HepG2 (cell line): ENCODE measurements around the gene COLEC12.

Source experiments
- ELF4 ChIP-seq: sonication (generic); formaldehyde crosslinking; IDR thresholded peaks from 2 replicates; pipeline ENCODE4 v1.5.0; 2020; ENCODE audit warnings: missing genetic modification reagents, mild to moderate bottlenecking, moderate library complexity, borderline replicate concordance
- IRF1 ChIP-seq: sonication (generic); formaldehyde crosslinking; IDR thresholded peaks from 2 replicates; pipeline ENCODE4 v1.4.0; 2020; ENCODE audit warnings: low read depth, mild to moderate bottlenecking, missing genetic modification reagents
- KDM5B ChIP-seq: sonication (generic); formaldehyde crosslinking; IDR thresholded peaks from 2 replicates; pipeline ENCODE4 v1.4.0; 2020; ENCODE audit warnings: missing genetic modification reagents, mild to moderate bottlenecking, borderline replicate concordance
- POLR2A ChIP-seq, 2 experiments: IDR thresholded peaks; 2 replicates each; pipeline ENCODE4 v1.6.1; 2011; ENCODE audit warnings: low read depth in 2 of 2, low read length in 2 of 2, mild to moderate bottlenecking in 1 of 2, moderate library complexity in 1 of 2; ENCODE audit not compliant: insufficient read depth in 1 of 2
- POLR2AphosphoS5 ChIP-seq: IDR thresholded peaks from 2 replicates; pipeline ENCODE4 v1.6.1; 2012; ENCODE audit warnings: low read depth, low read length
- SMC3 ChIP-seq: IDR thresholded peaks from 2 replicates; pipeline ENCODE4 v1.6.1; 2011; ENCODE audit warnings: low read length, improper control_type of control experiment
- ZNF740 ChIP-seq: sonication (generic); formaldehyde crosslinking; IDR thresholded peaks from 2 replicates; pipeline ENCODE4 v1.4.0; 2020; ENCODE audit warnings: missing genetic modification reagents
- TF ChIP-seq, protein P1 (sequence below): sonication (generic); formaldehyde crosslinking; IDR thresholded peaks from 2 replicates; pipeline ENCODE4 v1.4.0; 2020; ENCODE audit warnings: missing genetic modification reagents
- TF ChIP-seq, protein P2 (sequence below): sonication (generic); formaldehyde crosslinking; IDR thresholded peaks from 2 replicates; pipeline ENCODE4 v1.5.0; 2020; ENCODE audit warnings: mild to moderate bottlenecking, missing genetic modification reagents, moderate library complexity

- TF ChIP-seq, protein P1, sequence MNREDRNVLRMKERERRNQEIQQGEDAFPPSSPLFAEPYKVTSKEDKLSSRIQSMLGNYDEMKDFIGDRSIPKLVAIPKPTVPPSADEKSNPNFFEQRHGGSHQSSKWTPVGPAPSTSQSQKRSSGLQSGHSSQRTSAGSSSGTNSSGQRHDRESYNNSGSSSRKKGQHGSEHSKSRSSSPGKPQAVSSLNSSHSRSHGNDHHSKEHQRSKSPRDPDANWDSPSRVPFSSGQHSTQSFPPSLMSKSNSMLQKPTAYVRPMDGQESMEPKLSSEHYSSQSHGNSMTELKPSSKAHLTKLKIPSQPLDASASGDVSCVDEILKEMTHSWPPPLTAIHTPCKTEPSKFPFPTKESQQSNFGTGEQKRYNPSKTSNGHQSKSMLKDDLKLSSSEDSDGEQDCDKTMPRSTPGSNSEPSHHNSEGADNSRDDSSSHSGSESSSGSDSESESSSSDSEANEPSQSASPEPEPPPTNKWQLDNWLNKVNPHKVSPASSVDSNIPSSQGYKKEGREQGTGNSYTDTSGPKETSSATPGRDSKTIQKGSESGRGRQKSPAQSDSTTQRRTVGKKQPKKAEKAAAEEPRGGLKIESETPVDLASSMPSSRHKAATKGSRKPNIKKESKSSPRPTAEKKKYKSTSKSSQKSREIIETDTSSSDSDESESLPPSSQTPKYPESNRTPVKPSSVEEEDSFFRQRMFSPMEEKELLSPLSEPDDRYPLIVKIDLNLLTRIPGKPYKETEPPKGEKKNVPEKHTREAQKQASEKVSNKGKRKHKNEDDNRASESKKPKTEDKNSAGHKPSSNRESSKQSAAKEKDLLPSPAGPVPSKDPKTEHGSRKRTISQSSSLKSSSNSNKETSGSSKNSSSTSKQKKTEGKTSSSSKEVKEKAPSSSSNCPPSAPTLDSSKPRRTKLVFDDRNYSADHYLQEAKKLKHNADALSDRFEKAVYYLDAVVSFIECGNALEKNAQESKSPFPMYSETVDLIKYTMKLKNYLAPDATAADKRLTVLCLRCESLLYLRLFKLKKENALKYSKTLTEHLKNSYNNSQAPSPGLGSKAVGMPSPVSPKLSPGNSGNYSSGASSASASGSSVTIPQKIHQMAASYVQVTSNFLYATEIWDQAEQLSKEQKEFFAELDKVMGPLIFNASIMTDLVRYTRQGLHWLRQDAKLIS (CRISPR knock-in tag) = no peak
- TF ChIP-seq, protein P2, sequence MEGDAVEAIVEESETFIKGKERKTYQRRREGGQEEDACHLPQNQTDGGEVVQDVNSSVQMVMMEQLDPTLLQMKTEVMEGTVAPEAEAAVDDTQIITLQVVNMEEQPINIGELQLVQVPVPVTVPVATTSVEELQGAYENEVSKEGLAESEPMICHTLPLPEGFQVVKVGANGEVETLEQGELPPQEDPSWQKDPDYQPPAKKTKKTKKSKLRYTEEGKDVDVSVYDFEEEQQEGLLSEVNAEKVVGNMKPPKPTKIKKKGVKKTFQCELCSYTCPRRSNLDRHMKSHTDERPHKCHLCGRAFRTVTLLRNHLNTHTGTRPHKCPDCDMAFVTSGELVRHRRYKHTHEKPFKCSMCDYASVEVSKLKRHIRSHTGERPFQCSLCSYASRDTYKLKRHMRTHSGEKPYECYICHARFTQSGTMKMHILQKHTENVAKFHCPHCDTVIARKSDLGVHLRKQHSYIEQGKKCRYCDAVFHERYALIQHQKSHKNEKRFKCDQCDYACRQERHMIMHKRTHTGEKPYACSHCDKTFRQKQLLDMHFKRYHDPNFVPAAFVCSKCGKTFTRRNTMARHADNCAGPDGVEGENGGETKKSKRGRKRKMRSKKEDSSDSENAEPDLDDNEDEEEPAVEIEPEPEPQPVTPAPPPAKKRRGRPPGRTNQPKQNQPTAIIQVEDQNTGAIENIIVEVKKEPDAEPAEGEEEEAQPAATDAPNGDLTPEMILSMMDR (CRISPR knock-in tag) = no peak
- no peak for TF ChIP-seq IRF1 (CRISPR knock-in tag)
- no peak for TF ChIP-seq KDM5B
- no peak for TF ChIP-seq ELF4
- no peak for TF ChIP-seq POLR2A (IDR thresholded peaks at IDR 0.05; ENCODE audit: insufficient read depth in 1 of 2, low read depth in 2 of 2, low read length in 2 of 2)
- TF ChIP-seq POLR2AphosphoS5 = no peak
- no peak for TF ChIP-seq SMC3
- TF ChIP-seq ZNF740 = no peak
These were observed 181.7 kb downstream of the COLEC12 start for GRCh38 chr18:318791-319291.
